ENCODE measurements around the gene ODC1. TPM values are rescaled to one million over a fixed set of nuclear protein-coding genes. Genes with fewer than 3 reads are reported as not detected.

Gene ODC1
- total RNA-seq, 4 donors from 2014 or later = 16.5 to 76.6 (median 40.8) TPM

DNA sequence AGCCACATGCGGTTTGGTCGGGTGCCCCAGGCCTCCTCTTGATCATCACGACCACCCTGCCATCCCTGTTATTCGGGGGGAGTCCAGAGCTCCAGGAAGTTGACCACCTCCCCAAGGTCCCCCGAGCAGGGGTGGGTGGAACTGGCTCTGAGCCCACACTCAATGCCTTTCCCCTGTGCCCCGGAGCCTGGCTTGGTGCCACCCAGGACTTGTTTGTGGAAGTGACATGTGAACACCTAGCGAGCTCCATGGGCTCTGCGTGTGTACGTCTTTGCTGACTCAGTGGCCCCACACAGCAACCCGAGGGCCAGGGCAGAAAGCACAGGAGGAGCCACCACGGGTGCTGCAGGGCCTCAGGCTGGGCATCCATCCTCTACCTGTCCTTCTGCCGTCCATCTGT, 32.5 kb downstream of the ODC1 start:
- TF ChIP-seq POLR2AphosphoS5 (IDR thresholded peaks at IDR 0.05) = no peak
- TF ChIP-seq, protein P1, sequence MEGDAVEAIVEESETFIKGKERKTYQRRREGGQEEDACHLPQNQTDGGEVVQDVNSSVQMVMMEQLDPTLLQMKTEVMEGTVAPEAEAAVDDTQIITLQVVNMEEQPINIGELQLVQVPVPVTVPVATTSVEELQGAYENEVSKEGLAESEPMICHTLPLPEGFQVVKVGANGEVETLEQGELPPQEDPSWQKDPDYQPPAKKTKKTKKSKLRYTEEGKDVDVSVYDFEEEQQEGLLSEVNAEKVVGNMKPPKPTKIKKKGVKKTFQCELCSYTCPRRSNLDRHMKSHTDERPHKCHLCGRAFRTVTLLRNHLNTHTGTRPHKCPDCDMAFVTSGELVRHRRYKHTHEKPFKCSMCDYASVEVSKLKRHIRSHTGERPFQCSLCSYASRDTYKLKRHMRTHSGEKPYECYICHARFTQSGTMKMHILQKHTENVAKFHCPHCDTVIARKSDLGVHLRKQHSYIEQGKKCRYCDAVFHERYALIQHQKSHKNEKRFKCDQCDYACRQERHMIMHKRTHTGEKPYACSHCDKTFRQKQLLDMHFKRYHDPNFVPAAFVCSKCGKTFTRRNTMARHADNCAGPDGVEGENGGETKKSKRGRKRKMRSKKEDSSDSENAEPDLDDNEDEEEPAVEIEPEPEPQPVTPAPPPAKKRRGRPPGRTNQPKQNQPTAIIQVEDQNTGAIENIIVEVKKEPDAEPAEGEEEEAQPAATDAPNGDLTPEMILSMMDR (IDR thresholded peaks at IDR 0.05) = no peak
- TF ChIP-seq EP300 (IDR thresholded peaks at IDR 0.05) = no peak
- no peaks in the 10 kb centered on the region for H3K4me1 ChIP-seq
- WGBS = 70% methylated on average over 8 of the region's 12 CpGs
- H3K36me3 ChIP-seq = no peaks in the 10 kb centered on the region
- no peaks in the 10 kb centered on the region for H3K27me3 ChIP-seq
- H3K9me3 ChIP-seq = no peaks in the 10 kb centered on the region
- H3K4me3 ChIP-seq = no peak overlapping the region
- no peak for DNase-seq (ENCODE audit: low spot score in 2 of 2)
- no peak overlapping the region for H3K27ac ChIP-seq

DNA sequence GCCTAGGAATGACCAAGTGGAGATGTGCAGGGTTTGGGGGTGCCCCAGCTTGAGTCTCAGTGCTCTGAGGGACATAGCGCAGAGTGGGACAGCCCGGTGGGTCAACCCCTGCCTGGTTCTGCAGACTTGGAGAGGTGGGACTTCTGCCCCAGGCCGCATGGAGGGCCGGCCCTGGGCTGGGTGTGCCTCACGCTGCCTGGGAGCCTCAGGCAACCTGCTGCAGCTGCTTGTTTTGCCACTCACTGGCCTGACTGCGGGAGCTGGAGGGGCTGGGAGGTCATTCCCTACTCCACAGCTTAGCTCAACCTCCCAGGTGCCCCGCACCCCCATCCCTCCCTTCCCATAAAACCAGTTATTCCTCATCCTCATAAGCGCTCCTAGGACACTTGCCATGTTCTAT, 33.1 kb downstream of the ODC1 start:
- WGBS = 91% methylated on average over 5 of the region's 8 CpGs
- H3K27me3 ChIP-seq = no peaks in the 10 kb centered on the region
- H3K4me1 ChIP-seq = no peaks in the 10 kb centered on the region
- no peak for DNase-seq (ENCODE audit: low spot score in 2 of 2)
- no peaks in the 10 kb centered on the region for H3K36me3 ChIP-seq
- TF ChIP-seq, protein P1 (IDR thresholded peaks at IDR 0.05) = no peak
- no peak for TF ChIP-seq POLR2A (IDR thresholded peaks at IDR 0.05)
- TF ChIP-seq EP300 (IDR thresholded peaks at IDR 0.05) = no peak
- TF ChIP-seq POLR2AphosphoS5 (IDR thresholded peaks at IDR 0.05) = no peak
- H3K9me3 ChIP-seq = no peaks in the 10 kb centered on the region
- no peak overlapping the region for H3K27ac ChIP-seq
- no peak overlapping the region for H3K4me3 ChIP-seq

DNA sequence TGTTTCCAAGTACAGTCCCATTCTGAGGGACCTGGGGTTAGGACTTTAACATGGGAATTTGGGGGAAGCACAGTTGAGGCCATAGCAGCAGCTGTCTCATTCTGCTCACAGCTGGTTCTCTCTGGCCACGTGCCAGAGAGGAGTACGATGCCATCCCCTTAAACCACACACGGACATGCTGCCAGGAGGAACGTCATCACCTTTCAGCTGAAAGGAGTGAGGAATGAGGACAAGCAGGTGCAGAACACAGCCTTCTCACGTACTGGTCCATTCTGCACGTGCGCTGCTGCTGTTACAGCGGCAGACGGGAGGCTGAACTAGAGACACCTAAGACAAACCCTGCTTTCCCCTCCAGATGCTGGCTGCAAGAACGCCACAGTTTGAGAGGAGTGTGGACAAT, 33.5 kb downstream of the ODC1 start:
- 47% methylated on average over 10 of the region's 10 CpGs for WGBS
- Histone ChIP-seq H3K27ac (no peak overlapping the region), H3K4me3 (no peak overlapping the region), H3K9me3 (no peaks in the 10 kb centered on the region), H3K36me3 (no peaks in the 10 kb centered on the region), H3K4me1 (peaks cover under 1% of the 10 kb centered on the region), H3K27me3 (no peaks in the 10 kb centered on the region)
- TF ChIP-seq POLR2AphosphoS5 (IDR thresholded peaks at IDR 0.05) = no peak
- no peak for TF ChIP-seq POLR2A (IDR thresholded peaks at IDR 0.05)
- no peak for TF ChIP-seq EP300 (IDR thresholded peaks at IDR 0.05)
- TF ChIP-seq, protein P1 (IDR thresholded peaks at IDR 0.05) = no peak
- no peak for DNase-seq (ENCODE audit: low spot score in 2 of 2)

DNA sequence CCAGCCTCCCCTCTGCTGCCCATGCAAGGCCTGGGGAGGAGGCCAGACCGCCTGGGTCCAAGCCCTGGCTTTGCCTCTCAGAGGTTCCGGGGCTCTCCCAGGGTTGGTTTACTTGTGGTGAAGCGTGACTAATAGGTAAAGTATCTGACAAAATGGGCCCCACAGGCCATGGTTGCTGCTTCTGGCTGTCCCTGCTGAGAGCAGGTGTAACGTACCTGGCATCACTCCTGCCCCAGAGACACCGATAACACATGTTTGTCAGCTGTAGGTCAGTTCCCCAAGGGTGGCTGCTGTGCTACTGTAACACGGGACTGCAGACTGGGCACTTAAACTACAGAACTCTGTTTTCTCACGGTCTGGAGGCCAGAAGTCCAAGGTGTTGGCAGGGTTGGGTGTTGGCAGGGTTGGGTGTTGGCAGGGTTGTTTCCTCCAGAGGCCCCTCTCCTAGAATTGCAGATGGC, 34.1 kb downstream of the ODC1 start:
- Histone ChIP-seq H3K36me3 (no peaks in the 10 kb centered on the region), H3K4me3 (no peak overlapping the region), H3K9me3 (no peaks in the 10 kb centered on the region), H3K27ac (no peak overlapping the region), H3K4me1 (peaks cover 6% of the 10 kb centered on the region), H3K27me3 (no peaks in the 10 kb centered on the region)
- DNase-seq (ENCODE audit: low spot score in 2 of 2) = no peak
- WGBS = 74% methylated on average over 6 of the region's 7 CpGs
- TF ChIP-seq EP300 (IDR thresholded peaks at IDR 0.05) (no peak), POLR2AphosphoS5 (IDR thresholded peaks at IDR 0.05) (no peak), POLR2A (IDR thresholded peaks at IDR 0.05) (no peak)
- TF ChIP-seq, protein P1 (IDR thresholded peaks at IDR 0.05) = no peak

DNA sequence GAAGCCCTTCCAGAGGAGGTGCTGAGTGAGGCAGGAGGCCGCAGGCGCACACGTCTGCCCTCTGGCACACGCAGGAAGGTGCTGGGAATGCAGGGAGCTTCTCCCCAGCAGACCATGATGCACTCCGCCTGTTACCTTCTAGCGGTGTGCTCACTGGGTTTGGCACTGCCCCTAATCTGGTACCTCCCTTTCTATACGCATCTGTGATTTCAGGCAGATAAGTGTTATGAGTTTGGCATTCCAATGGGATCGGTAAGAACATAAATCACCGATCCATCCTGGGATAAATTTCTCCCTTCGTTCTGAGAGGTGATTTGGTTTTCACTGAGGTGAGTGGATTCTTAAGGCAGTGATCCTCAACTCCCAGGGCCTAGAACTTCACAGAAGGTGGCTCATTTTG, 34.6 kb downstream of the ODC1 start:
- H3K27ac ChIP-seq = no peak overlapping the region
- no peaks in the 10 kb centered on the region for H3K9me3 ChIP-seq
- DNase-seq (ENCODE audit: low spot score in 2 of 2) = no peak
- H3K27me3 ChIP-seq = no peaks in the 10 kb centered on the region
- no peak overlapping the region for H3K4me3 ChIP-seq
- H3K36me3 ChIP-seq = no peaks in the 10 kb centered on the region
- WGBS = 70% methylated on average over 6 of the region's 10 CpGs
- H3K4me1 ChIP-seq = peaks cover 11% of the 10 kb centered on the region
- TF ChIP-seq EP300 (IDR thresholded peaks at IDR 0.05) (no peak), POLR2AphosphoS5 (IDR thresholded peaks at IDR 0.05) (no peak), POLR2A (IDR thresholded peaks at IDR 0.05) (no peak)
- TF ChIP-seq, protein P1 (IDR thresholded peaks at IDR 0.05) = no peak
